Endothelial cell (in vitro differentiated cells): ENCODE results near the gene CRYGN. TPM values are rescaled to one million over a fixed set of nuclear protein-coding genes. Genes with fewer than 3 reads are reported as not detected.

Experiments
- DNase-seq: peaks from one replicate; pipeline ENCODE4 v3.0.0; 2021; ENCODE audit warnings: low spot score
- H3K27ac Mint-ChIP-seq: one replicate; pipeline ENCODE4 v1.8.0; 2021; ENCODE audit warnings: mixed read lengths, inconsistent platforms; ENCODE audit not compliant: unreplicated experiment
- H3K27me3 Mint-ChIP-seq: one replicate; pipeline ENCODE4 v1.8.0; 2021; ENCODE audit warnings: mild to moderate bottlenecking, moderate library complexity, mixed read lengths, inconsistent platforms; ENCODE audit not compliant: unreplicated experiment
- H3K36me3 Mint-ChIP-seq: one replicate; pipeline ENCODE4 v1.8.0; 2021; ENCODE audit warnings: mild to moderate bottlenecking, low read depth, mixed read lengths, inconsistent platforms; ENCODE audit not compliant: unreplicated experiment
- H3K4me1 Mint-ChIP-seq: one replicate; pipeline ENCODE4 v1.8.0; 2021; ENCODE audit warnings: mild to moderate bottlenecking, mixed read lengths, inconsistent platforms; ENCODE audit not compliant: unreplicated experiment
- H3K4me3 Mint-ChIP-seq: one replicate; pipeline ENCODE4 v1.8.0; 2021; ENCODE audit warnings: mild to moderate bottlenecking, mixed read lengths, inconsistent platforms; ENCODE audit not compliant: unreplicated experiment
- H3K9me3 Mint-ChIP-seq: one replicate; pipeline ENCODE4 v1.8.0; 2021; ENCODE audit warnings: mixed read lengths, inconsistent platforms; ENCODE audit not compliant: unreplicated experiment
- CTCF ChIP-seq: fragments of 200-600 bp; sonication (generic); IDR thresholded peaks from one replicate; pipeline ENCODE4 v1.5.0; 2021; ENCODE audit warnings: antibody characterized with exemption; ENCODE audit not compliant: unreplicated experiment
- total RNA-seq: library from RNA; stranded (reverse); fragmentation: NEBNext Ultra II Directional; extraction: Animal tissue kit (Norgen Biotek cat#: 25700); gene quantifications from one replicate; pipeline ENCODE4 v1.2.1, GENCODE V29; 2021; ENCODE audit not compliant: unreplicated experiment

CRYGN gene
- total RNA-seq, 1 donor from 2014 or later, result not detected

GRCh38 chr7:151399906-151400305, 40.0 kb downstream of the CRYGN start:
- Mint-ChIP-seq H3K27ac (no peak overlapping the region), H3K4me3 (no peak overlapping the region)

DNA sequence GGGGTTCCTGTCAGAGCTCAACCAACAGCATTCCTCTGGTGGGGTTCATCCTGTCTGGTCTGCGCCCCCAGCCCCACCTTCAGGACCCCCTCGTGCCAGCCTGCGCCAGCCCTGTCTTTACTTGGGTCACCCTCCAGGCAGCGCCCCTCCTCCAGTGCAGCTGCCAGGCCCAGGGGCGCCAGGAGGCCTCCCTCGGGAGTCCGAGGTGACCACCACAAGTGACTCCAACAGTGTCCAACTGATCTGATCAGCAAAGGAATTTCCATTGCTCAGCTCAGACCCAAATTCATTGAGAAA, 40.7 kb downstream of the CRYGN start:
- DNase-seq, result no peak
- Mint-ChIP-seq H3K9me3 (no peaks in the 10 kb centered on the region), H3K27ac (no peak overlapping the region), H3K27me3 (peaks cover 16% of the 10 kb centered on the region), H3K4me3 (no peak overlapping the region), H3K36me3 (peaks cover 31% of the 10 kb centered on the region), H3K4me1 (peaks cover 28% of the 10 kb centered on the region)
- no peak for TF ChIP-seq CTCF

More at GRCh38 chr7:151399906-151400305, 40.0 kb downstream of the CRYGN start:
- Mint-ChIP-seq H3K36me3 (peaks cover 31% of the 10 kb centered on the region), H3K9me3 (no peaks in the 10 kb centered on the region), H3K4me1 (peaks cover 29% of the 10 kb centered on the region), H3K27me3 (peaks cover 16% of the 10 kb centered on the region)
- DNase-seq, result no peak
- no peak for TF ChIP-seq CTCF

GRCh38 chr7:151398446-151399304, 41.3 kb downstream of the CRYGN start:
- no peak for DNase-seq
- H3K4me1 Mint-ChIP-seq, result peaks cover 23% of the 10 kb centered on the region
- no peaks in the 10 kb centered on the region for H3K9me3 Mint-ChIP-seq
- peak overlapping the region; percentile 77 for H3K4me3 Mint-ChIP-seq
- peak overlapping the region; percentile 5 for H3K27ac Mint-ChIP-seq
- peaks cover 34% of the 10 kb centered on the region for H3K36me3 Mint-ChIP-seq
- peaks cover 18% of the 10 kb centered on the region for H3K27me3 Mint-ChIP-seq
- TF ChIP-seq CTCF, result no peak

DNA sequence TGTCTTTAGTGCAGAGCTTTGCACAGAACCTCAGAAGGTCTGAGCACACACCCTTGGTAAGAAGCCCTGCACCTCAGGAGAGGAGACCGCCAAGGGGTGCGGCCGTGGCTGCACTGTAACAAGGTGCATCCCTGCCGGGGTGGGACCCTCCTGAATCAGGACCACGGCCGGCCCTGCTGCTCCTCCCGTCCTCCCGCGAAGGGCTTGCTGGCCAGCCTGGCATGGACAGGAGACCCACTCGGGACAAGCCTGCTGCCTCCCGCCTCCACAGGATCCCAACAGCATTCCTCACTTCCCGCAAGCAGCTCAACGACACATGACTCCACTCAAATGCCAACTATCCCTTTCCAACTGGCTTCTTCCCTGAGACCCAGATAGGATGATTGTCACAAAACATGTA, 42.9 kb downstream of the CRYGN start:
- TF ChIP-seq CTCF, result no peak
- Mint-ChIP-seq H3K27me3 (peaks cover 19% of the 10 kb centered on the region), H3K9me3 (no peaks in the 10 kb centered on the region), H3K27ac (no peak overlapping the region), H3K4me1 (peaks cover 12% of the 10 kb centered on the region), H3K36me3 (peaks cover 35% of the 10 kb centered on the region), H3K4me3 (no peak overlapping the region)
- no peak for DNase-seq

DNA sequence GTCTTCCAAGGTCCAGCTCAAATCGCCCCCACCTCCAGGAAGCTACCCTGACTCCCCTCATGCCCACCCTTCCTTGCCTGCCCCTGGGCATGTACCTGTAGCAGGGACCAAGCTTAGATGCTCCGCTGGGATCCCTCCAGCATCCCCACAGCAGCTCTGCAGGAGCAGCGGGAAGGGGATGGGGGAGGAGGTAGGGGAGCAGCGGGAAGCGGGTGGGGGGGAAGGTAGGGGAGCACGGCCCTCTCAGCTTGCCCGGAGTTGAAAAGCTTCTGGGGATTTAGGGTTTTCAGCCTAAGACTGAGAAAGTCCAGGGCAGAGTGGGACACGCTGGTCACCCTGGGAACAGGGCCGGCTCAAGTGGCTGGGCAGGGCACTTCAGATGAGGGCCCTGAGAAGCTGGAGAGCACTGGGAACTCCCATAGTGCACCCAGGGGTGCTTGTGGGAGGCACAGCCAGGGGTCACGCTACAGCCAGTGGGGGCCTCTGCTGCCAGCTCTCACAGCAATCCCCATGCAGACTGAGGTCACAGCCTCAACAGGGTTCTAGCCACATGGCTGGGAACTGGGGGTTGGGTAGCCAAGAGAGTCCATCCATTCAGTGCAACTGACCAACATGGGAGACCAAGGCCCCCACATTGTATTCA, 43.5 kb downstream of the CRYGN start:
- no peak for TF ChIP-seq CTCF
- no peak for DNase-seq
- Mint-ChIP-seq H3K27me3 (peaks cover 17% of the 10 kb centered on the region), H3K4me3 (no peak overlapping the region), H3K9me3 (no peaks in the 10 kb centered on the region), H3K36me3 (peaks cover 33% of the 10 kb centered on the region), H3K4me1 (peaks cover 10% of the 10 kb centered on the region), H3K27ac (no peak overlapping the region)
